HepG2 (cell line): ENCODE results near the gene LRRC43. TPM values are rescaled to one million over a fixed set of nuclear protein-coding genes. Genes with fewer than 3 reads are reported as not detected.

ENCODE experiments used
- EEA1 ChIP-seq: sonication (generic); formaldehyde crosslinking; IDR thresholded peaks from 2 replicates; pipeline ENCODE4 v1.5.1; 2020; ENCODE audit warnings: mild to moderate bottlenecking, missing genetic modification reagents, borderline replicate concordance
- GABPA ChIP-seq, 2 experiments: IDR thresholded peaks; 2 replicates each; pipeline ENCODE4 v1.6.1; 2011 to 2016; ENCODE audit warnings: low read depth in 2 of 2, low read length in 1 of 2, missing biosample characterization in 1 of 2, missing genetic modification characterization in 1 of 2
- HOXA3 ChIP-seq: sonication (generic); formaldehyde crosslinking; IDR thresholded peaks from 2 replicates; pipeline ENCODE4 v1.5.0; 2020; ENCODE audit warnings: missing genetic modification reagents
- JDP2 ChIP-seq: sonication (generic); formaldehyde crosslinking; IDR thresholded peaks from 2 replicates; pipeline ENCODE4 v1.8.1; 2022; ENCODE audit warnings: missing genetic modification reagents, borderline replicate concordance
- RBFOX2 ChIP-seq: fragments of 200-400 bp; formaldehyde crosslinking; IDR thresholded peaks from 2 replicates; pipeline ENCODE4 v1.6.1; 2017; ENCODE audit warnings: low read depth, mild to moderate bottlenecking, low read length
- TEAD3 ChIP-seq: optimal IDR thresholded peaks from 2 replicates; pipeline ENCODE3; 2016; ENCODE audit warnings: borderline replicate concordance
- ZMYM2 ChIP-seq: sonication (generic); formaldehyde crosslinking; IDR thresholded peaks from 2 replicates; pipeline ENCODE4 v1.8.0; 2022; ENCODE audit warnings: mild to moderate bottlenecking, missing genetic modification reagents
- ZNF10 ChIP-seq: sonication (generic); formaldehyde crosslinking; IDR thresholded peaks from 2 replicates; pipeline ENCODE4 v1.4.0; 2020; ENCODE audit warnings: mild to moderate bottlenecking, low read depth, missing genetic modification reagents, borderline replicate concordance
- polyA plus RNA-seq, 8 experiments: library from polyadenylated mRNA; depleted of rRNA in 3 of 8; stranded (reverse) in 7 of 8; unstranded in 1 of 8; fragments of >200 nt; fragmentation: Illumina TruSeq in 4 of 8; extraction: Trizol in 4 of 8; gene quantifications; 2 replicates each; pipeline versions ENCODE4 v1.2.1 to v1.2.3, GENCODE V29; 2011 to 2016; ENCODE audit warnings: low read depth in 4 of 8, missing spikeins in 1 of 8, mixed read lengths in 1 of 8; ENCODE audit not compliant: insufficient read depth in 1 of 8
- total RNA-seq, 5 experiments: library from RNA; depleted of rRNA; stranded (reverse); fragments of >200 nt; fragmentation: Illumina TruSeq; extraction: Trizol; gene quantifications; 2 replicates each; pipeline ENCODE4 v1.2.3, GENCODE V29; 2016; ENCODE audit warnings: low read depth in 1 of 5
- TF ChIP-seq, protein P1 (sequence below): sonication (generic); formaldehyde crosslinking; IDR thresholded peaks from 2 replicates; pipeline ENCODE4 v1.9.0; 2021; ENCODE audit warnings: mild to moderate bottlenecking, missing genetic modification reagents
- TF ChIP-seq, protein P2 (sequence below): sonication (generic); formaldehyde crosslinking; IDR thresholded peaks from 2 replicates; pipeline ENCODE4 v1.5.0; 2020; ENCODE audit warnings: mild to moderate bottlenecking, missing genetic modification reagents, borderline replicate concordance
- TF ChIP-seq, protein P3 (sequence below): IDR thresholded peaks from 2 replicates; pipeline ENCODE4 v1.4.0; 2020; ENCODE audit warnings: mild to moderate bottlenecking, missing genetic modification reagents
- TF ChIP-seq, protein P4 (sequence below): sonication (generic); formaldehyde crosslinking; conservative IDR thresholded peaks from 2 replicates; pipeline ENCODE4 v1.4.0; 2020; ENCODE audit warnings: missing genetic modification reagents

LRRC43 gene
- total and polyA plus RNA-seq, 2 of the 13 experiments (the other 11 are each of a cell fraction or from before 2014, with no cell fraction given): not detected

DNA sequence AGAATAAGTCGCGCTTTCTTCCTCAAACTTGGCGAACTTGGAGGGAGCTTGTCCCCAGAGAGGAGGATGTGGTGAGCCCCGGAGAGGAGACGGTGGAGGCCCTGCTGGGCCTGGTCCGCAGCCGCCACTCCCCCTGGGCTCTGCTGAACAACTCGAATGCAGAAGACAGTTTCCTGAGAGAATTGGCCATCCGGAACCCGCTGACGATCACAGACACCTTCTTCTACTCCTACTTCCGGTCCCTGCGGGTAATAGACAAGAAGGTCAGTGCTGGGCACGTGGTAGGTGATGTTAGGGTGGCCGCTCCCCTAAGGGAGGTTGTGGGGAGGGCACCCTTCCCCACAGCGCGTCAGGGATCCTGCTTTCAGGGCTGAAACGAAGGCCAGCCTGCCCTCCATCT lies 1.6 kb downstream of the LRRC43 start (continued):
- TF ChIP-seq, protein P1, sequence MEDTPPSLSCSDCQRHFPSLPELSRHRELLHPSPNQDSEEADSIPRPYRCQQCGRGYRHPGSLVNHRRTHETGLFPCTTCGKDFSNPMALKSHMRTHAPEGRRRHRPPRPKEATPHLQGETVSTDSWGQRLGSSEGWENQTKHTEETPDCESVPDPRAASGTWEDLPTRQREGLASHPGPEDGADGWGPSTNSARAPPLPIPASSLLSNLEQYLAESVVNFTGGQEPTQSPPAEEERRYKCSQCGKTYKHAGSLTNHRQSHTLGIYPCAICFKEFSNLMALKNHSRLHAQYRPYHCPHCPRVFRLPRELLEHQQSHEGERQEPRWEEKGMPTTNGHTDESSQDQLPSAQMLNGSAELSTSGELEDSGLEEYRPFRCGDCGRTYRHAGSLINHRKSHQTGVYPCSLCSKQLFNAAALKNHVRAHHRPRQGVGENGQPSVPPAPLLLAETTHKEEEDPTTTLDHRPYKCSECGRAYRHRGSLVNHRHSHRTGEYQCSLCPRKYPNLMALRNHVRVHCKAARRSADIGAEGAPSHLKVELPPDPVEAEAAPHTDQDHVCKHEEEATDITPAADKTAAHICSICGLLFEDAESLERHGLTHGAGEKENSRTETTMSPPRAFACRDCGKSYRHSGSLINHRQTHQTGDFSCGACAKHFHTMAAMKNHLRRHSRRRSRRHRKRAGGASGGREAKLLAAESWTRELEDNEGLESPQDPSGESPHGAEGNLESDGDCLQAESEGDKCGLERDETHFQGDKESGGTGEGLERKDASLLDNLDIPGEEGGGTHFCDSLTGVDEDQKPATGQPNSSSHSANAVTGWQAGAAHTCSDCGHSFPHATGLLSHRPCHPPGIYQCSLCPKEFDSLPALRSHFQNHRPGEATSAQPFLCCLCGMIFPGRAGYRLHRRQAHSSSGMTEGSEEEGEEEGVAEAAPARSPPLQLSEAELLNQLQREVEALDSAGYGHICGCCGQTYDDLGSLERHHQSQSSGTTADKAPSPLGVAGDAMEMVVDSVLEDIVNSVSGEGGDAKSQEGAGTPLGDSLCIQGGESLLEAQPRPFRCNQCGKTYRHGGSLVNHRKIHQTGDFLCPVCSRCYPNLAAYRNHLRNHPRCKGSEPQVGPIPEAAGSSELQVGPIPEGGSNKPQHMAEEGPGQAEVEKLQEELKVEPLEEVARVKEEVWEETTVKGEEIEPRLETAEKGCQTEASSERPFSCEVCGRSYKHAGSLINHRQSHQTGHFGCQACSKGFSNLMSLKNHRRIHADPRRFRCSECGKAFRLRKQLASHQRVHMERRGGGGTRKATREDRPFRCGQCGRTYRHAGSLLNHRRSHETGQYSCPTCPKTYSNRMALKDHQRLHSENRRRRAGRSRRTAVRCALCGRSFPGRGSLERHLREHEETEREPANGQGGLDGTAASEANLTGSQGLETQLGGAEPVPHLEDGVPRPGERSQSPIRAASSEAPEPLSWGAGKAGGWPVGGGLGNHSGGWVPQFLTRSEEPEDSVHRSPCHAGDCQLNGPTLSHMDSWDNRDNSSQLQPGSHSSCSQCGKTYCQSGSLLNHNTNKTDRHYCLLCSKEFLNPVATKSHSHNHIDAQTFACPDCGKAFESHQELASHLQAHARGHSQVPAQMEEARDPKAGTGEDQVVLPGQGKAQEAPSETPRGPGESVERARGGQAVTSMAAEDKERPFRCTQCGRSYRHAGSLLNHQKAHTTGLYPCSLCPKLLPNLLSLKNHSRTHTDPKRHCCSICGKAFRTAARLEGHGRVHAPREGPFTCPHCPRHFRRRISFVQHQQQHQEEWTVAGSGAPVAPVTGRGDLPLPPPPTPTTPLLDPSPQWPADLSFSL: no peak
- no peak for TF ChIP-seq EEA1 (CRISPR knock-in tag)
- TF ChIP-seq TEAD3 (CRISPR knock-in tag): no peak
- no peak for TF ChIP-seq RBFOX2
- TF ChIP-seq ZNF10 (CRISPR knock-in tag): no peak
- TF ChIP-seq JDP2: no peak
- TF ChIP-seq, protein P2, sequence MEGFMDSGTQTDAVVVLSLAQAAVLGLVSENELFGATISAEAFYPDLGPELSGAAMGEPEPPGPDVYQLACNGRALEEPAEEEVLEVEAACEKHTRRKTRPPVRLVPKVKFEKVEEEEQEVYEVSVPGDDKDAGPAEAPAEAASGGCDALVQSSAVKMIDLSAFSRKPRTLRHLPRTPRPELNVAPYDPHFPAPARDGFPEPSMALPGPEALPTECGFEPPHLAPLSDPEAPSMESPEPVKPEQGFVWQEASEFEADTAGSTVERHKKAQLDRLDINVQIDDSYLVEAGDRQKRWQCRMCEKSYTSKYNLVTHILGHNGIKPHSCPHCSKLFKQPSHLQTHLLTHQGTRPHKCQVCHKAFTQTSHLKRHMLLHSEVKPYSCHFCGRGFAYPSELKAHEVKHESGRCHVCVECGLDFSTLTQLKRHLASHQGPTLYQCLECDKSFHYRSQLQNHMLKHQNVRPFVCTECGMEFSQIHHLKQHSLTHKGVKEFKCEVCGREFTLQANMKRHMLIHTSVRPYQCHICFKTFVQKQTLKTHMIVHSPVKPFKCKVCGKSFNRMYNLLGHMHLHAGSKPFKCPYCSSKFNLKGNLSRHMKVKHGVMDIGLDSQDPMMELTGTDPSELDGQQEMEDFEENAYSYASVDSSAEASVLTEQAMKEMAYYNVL (CRISPR knock-in tag): no peak
- no peak for TF ChIP-seq HOXA3 (CRISPR knock-in tag)
- TF ChIP-seq, protein P3, sequence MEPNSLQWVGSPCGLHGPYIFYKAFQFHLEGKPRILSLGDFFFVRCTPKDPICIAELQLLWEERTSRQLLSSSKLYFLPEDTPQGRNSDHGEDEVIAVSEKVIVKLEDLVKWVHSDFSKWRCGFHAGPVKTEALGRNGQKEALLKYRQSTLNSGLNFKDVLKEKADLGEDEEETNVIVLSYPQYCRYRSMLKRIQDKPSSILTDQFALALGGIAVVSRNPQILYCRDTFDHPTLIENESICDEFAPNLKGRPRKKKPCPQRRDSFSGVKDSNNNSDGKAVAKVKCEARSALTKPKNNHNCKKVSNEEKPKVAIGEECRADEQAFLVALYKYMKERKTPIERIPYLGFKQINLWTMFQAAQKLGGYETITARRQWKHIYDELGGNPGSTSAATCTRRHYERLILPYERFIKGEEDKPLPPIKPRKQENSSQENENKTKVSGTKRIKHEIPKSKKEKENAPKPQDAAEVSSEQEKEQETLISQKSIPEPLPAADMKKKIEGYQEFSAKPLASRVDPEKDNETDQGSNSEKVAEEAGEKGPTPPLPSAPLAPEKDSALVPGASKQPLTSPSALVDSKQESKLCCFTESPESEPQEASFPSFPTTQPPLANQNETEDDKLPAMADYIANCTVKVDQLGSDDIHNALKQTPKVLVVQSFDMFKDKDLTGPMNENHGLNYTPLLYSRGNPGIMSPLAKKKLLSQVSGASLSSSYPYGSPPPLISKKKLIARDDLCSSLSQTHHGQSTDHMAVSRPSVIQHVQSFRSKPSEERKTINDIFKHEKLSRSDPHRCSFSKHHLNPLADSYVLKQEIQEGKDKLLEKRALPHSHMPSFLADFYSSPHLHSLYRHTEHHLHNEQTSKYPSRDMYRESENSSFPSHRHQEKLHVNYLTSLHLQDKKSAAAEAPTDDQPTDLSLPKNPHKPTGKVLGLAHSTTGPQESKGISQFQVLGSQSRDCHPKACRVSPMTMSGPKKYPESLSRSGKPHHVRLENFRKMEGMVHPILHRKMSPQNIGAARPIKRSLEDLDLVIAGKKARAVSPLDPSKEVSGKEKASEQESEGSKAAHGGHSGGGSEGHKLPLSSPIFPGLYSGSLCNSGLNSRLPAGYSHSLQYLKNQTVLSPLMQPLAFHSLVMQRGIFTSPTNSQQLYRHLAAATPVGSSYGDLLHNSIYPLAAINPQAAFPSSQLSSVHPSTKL (CRISPR knock-in tag): no peak
- TF ChIP-seq GABPA (IDR thresholded peaks at IDR 0.05; ENCODE audit: low read depth, low read length): no peak
- TF ChIP-seq GABPA (CRISPR knock-in tag; IDR thresholded peaks at IDR 0.05; ENCODE audit: low read depth): peak; percentile 15; the same call in 1 of the 2 replicates
- TF ChIP-seq ZMYM2 (CRISPR knock-in tag): no peak
- TF ChIP-seq, protein P4, sequence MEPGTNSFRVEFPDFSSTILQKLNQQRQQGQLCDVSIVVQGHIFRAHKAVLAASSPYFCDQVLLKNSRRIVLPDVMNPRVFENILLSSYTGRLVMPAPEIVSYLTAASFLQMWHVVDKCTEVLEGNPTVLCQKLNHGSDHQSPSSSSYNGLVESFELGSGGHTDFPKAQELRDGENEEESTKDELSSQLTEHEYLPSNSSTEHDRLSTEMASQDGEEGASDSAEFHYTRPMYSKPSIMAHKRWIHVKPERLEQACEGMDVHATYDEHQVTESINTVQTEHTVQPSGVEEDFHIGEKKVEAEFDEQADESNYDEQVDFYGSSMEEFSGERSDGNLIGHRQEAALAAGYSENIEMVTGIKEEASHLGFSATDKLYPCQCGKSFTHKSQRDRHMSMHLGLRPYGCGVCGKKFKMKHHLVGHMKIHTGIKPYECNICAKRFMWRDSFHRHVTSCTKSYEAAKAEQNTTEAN (CRISPR knock-in tag): no peak
